HG03108 (cell line): ENCODE results near the gene TTC9B.

Experiments
- ATAC-seq: cut with Tn5 transposase; IDR thresholded peaks from one replicate; pipeline ENCODE4 v1.9.1; 2021; ENCODE audit warnings: moderate library complexity; ENCODE audit not compliant: unreplicated experiment

The TTC9B gene

DNA sequence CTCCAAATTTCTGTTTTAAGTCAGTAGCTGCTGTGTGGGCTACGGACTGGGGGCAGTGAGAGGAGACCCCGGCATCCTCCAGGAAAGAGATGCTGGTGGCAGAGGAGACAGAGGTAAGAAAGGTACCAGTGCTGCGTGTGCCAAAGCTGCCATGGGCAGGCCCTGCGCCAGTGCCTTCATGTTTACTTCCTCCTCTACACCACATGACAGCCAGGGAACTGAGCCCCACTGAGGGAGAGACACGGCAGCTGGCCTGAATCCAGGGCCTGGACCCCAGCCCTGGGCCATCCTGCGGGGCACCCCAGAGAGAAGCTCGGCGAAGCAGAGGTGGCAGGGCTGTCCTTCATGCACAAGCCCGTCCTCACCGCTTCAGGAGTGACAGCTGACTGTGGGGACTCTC lies 31.0 kb upstream of the TTC9B start:
- no peak for ATAC-seq

DNA sequence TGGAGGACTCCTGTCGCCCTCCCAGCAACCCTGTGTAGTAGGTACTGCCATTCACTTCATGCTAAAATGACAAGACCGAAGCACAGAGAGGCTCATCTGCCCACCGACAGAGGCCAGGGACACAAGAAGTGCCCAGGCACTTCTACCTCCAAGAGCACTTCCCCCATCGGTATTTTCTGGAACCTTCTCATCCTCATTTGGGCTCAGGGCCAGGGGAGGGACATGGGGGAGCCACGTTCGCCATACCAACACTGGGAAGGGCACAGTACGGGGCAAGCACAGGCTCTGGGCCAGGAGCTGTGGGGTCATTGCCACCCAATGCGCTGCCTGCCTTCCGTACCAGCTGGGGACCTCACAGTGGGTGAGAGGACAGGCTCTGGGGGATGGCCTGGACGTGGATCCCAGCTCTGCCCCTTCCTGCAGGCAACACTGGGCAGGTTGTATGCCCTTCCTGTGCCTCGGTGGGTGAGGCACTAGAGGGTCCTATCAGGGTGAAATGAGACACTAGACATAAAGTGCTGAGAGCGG lies 29.6 kb upstream of the TTC9B start:
- no peak for ATAC-seq

DNA sequence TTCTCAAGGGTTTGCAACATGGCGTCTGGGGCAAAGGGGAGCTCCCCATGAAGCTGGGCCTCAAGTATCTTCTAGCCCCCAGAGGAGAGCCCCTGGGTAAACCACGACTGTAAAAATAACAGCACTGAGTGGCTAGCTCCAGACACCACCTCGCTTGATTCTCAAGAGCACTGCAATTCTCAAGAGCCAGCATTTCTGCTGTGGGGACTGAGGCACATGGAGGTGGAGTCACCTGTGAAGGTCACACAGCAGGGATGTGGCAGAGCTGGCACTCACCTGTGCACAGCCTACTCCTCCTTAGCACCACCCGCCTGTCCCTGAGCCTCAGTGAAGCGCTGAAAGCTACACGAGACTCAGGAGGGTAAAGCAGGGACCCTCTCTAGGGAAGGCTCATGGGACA lies 29.0 kb upstream of the TTC9B start:
- no peak for ATAC-seq

DNA sequence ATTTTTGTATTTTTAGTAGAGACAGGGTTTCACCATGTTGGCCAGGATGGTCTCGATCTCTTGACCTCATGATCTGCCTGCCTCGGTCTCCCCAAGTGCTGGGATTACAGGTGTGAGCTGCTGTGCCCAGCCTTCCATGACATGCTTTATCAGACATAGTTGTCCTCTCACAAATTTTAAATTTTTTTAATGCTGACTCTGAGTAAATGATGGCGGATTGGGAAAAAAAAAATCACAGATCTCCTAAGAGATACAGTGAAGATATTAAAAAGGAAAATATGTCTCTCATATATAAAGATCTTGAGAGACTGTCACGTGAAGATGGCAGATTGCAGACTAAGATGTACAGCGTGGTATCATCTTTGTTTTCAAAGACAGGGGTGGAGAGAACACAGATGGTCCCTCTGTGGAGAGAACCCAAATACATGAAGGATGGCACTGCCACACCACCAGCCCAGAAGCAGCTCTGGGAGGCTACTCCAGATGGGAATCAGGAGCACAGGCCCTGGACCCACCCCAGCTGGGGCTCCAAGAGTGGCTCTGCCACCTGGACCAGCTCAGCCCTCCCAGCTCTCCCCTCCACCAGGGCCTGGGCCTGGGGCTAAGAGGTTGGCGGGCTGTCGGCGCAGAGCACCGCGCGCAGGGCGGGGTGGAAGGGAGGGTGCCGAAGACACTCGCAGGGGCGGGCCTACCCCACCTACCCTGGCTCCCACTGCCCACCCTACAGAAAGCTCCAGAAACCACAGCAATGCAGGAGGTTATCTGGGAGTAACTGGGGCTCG lies 28.3 kb upstream of the TTC9B start:
- ATAC-seq, result no peak

DNA sequence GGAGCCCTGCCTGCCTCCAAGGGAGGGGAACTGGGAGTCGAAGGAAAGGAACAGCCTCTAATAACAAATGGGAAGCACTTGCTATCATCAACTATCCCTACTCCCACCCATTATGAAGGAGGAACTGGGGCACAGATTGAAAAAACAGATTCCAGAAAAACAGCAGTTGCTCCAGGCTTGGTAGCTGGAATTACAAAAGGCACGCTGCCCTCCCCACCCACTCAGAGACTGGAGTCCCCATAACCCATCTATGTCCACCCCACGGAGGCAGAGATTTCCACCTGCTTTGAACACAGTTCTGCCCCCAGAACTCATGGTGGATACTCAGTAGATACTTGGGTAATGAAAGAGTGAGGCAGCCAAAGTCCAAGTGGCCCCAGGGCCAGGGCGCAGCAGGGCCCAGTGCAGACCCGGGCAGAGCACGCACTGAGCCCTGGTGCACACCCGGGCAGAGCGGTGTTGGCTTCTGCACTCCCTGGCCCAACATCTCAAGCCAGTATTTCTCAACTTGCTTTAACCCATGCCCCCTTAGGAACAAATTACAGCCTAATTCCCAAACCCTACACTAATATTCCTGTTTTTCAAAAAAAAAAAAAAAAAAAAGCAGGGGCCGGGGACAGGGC lies 27.4 kb upstream of the TTC9B start:
- ATAC-seq, result no peak

DNA sequence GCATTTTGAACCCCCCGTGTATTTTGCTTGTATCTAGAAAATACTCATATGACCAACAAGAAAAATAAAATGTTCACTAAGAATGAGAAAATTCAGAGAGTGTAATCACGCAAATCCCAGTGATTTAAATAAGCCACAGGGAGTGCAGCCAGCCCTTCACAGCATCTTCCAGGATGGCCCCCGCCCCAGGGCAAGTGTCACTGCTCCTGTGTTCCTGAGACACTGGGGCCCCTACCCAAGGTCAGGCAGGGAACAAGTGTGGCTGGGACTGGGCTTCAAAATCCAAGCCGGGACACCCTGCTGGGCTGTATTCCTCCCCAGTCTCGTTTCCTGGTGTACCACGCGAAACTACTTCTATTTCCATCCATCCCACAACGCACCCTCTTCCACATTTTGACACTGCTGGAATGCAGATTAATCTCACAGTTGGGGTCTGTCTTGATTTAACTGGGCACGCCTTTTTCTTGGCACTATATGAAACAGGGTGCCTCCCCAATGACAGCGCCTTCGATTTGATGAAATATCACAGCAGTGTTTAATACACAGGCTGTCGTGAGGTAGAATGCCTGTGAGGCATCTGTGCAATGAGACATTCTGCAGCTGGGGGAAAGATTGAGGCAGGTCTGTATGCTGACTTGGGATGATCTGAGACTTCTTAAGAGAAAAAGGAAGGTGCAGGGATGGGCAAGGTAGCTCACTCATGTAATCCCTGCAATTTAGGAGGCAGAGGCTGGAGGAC lies 26.6 kb upstream of the TTC9B start:
- ATAC-seq, result no peak

DNA sequence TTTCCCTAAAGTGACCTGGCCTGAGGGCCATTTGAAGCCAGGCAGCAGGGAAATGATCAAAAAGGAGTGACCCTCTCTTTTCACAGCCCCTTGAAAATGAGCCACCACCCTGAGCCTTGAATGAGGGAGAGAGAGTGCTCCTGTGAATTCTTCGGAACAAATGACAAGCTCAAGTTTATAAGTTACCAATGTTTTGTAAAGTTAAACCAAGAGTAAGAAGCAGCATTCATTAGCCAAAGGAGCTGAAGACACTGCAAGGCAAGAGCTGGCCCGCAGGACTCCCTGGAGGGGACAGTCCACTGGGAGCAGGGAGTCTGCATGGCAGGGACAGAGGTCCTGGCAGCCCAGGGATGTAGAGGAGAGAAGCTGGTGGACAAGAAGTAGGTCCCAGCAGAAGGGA lies 25.0 kb upstream of the TTC9B start:
- ATAC-seq, result no peak

DNA sequence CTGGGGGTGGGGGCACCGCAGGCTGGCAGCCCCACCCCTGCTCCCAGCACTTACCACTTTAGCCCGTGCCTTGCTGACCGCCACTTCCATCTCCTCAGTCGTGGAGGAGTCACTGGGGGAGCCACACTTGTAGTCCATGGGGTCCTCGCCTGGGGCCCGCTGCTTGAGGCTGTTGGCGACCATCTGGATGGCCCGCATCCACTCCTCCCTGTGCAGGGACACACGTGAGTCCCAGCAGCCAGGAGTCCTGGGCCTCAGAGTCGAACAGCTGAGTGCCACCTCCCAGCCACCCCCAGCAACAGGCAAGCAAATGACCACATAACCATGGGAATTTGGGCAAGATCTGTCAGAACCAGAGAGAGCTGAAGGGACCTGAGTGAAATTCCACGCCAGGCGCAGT lies 24.3 kb upstream of the TTC9B start:
- ATAC-seq, result no peak

DNA sequence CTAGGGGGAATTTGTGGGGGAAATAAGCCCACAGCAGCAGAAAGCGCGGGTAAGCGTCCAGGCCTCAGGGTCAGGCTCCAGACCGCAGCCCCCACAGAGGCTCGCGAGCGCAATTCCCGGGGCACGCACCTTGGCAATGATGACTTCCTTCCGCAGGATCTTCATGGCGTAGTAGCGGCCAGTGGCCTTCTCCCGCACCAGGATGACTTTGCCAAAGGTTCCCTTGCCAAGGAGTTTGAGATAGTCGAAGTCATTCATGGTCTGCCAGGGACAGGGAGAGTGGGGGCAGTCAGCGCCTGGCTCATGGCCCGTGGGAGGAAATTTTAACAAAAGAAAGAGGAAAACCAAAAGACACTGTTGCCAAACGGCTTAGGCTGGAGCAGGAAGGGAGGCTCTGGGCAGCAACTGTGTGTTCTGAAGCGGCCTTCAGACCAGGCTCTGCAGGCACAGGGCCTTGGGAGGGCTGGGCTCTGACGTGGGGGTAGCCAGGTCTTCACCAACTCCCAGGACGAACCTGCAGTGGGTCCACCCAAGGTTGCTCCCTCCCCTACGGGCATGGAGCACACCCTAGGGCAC lies 23.7 kb upstream of the TTC9B start:
- ATAC-seq, result no peak

DNA sequence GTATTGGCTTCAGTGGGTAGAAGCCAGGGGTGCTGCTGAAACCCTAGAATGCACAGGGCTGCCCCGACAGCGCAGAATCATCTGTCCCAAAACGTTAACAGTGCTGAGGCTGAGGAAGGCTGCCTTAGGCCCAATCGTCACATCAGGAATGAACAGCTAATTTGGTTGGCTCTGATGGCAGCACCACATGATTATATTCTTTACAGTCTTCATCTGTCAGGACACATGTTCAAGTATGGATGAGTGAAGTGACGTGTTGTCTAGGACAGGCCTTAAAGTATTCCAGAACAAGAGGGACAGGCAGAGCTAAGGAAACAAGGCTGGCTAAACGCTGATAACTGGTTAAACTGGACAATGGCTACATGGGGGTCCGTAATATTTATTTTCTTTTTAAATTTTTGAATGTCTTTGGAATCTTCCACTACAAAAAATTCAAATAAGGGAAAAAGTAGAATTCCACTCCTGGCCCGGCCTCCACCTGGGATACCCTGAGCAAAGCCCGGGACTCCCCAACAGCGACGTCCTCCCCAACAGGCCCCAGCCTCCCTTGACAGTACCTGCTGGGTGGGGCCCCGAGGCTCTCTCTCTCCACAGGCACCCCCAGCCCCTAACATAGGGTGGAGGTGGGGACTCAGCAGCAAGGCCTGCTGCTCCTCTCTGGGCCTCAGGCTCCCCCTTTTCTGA lies 23.1 kb upstream of the TTC9B start:
- no peak for ATAC-seq

DNA sequence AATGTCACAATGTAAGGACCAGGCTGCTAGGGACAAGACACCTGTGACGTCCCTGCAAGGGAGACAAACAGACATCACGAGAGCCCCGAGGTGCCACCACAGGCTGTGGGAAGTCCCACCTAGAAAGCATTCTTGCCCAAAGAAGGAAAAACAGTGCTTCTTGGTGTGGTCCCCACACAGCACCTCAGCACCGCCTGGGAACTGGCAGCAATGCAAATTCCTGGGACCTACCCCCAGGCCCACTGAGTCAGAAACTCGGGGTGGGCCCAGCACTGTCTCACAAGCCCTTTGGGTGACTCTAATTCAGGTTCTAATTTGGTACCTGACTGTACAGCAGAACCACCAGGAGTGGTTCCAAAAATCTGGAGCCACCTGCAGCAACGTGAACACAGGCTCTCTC lies 22.1 kb upstream of the TTC9B start:
- ATAC-seq, result no peak

DNA sequence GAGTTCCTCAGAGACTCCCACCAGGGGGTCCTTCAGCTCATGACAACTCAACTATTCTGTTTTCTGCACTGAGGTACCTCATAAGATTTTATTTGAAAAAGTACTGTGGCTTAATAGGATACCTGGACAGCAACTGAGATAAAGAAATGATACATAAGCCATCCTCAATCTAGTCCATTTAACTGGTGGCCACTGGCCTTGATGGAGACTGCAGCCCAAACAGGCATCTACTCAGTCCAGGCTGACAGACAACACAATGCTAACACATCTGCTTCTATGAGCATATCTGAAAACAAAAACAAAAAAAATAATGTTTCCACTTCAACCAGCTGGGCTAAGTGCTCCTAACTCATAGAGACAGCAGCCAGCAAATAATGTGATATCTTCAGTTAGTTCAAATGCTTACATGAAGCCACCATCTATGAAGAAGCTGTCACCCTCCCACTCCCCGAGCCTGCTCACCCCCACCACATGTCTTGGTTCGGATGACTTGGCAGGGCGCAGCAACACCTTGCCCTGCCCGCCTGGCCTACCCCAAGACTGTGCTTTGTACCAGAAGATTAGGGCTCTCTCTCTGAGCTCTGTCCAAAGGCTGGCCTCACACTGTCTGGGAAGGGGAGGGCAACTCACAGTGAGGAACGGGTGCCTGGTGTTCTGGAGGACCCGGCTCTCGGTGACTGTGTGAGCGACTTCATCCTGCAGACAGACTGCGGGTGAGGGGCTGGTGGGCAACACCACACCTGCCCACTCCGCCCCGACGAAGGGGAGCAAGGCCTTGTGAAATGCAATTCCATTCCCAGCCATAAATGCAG lies 21.4 kb upstream of the TTC9B start:
- ATAC-seq, result no peak

DNA sequence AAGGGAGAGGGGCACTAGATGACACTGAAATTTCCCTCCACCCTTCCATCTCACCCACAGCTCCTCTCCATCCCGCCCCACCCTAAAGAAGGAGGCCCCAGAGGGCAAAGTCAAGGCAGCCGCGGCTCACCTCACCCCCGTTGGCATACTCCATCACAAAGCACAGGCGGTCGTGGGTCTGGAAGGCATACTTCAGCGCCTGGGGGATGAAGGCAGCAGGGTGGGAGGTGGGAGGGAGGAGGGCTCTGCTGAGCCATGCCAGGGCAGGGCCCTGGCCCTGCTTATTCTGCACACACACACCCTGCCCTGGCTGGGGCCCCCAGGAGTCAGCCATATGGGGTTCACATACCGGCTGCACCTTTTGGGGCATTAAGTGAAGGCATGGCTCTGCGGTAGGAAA lies 20.6 kb upstream of the TTC9B start:
- no peak for ATAC-seq

DNA sequence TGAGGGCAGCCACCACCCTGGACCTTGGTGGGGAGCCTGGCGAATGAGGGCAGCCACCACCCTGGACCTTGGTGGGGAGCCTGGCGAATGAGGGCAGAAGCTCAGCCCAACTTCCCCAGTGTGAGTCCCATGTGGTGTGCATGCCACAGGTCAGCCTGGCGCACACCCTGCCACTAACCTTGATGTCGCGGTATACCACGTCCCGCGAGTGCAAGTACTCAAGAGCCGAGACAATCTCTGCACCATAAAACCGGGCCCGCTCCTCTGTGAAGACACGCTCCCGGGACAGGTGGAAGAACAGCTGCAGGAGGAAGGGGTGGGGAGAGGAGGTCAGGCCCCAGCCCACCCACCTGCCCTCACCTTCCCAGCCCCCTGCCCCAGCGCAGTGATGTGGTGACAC lies 19.6 kb upstream of the TTC9B start:
- no peak for ATAC-seq

DNA sequence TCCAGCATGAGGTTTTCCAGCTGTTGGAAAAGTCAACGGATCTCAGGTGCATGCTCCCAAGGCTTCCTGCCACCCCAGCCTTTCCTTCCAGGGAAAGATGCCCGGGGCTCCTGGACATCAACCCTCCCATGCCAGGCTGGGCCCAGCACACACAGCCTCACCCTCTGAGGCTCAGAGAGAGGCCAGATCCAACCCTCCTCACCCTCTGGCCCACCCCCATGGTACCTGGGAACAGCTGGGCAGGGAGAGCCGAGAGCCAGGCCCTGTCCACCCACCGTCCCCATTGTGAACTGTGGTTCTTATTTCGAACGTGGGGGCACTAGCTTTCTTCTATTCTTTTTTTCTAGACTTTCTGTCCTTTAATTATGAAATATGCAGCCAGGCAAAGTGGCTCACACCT lies 18.2 kb upstream of the TTC9B start:
- no peak for ATAC-seq

DNA sequence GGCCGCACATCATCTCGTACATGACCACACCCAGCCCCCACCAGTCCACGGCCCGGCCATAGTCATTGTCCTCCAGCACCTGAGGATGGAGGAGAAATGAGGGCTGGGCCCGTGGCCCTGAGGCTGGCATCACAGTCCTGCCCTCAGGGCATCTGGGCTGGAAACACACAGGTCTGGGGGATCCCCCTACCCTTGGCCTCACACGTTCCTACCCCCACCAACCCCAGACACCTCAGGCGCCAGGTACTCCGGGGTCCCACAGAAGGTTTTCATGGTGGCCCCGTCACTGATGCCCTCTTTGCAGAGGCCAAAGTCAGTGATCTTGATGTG lies 17.8 kb upstream of the TTC9B start:
- ATAC-seq, result no peak

DNA sequence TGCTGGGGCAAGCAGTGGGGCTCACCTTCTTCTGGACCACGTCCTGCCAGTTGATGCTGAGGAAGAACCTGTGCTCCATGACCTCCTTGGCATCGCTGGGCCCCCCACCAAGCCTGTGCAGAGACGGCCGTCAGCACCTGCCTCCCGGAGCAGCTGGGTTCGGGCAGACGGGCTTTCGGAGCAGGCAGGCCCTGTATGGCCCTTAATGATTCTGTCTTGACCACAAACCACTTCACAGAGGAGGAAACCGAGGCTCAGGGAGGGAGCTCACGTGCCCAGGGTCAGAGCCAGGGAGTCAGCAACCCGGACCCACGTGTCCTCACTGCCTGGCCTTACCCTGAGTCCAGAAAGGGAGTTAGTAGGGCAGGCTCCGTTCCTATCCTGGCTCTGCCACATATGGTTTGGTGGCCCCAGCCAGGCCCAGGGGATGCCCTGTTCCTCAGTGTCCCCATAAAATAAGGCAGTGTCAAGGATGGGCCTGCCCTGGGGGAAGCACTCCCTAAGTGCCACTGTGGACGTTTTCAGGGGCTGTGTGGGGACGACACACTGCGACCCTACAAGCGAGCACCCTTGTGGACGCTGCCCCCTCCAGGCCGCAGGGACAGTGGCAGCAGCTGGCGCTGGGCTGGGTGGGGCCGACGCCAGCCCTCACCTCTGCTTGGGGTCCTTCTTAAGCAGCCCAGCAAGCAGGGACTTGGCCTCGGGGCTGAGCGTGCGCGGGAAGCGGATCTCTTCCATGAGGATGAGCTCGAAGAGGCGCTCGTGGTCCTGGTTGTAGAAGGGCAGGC lies 17.2 kb upstream of the TTC9B start:
- no peak for ATAC-seq

DNA sequence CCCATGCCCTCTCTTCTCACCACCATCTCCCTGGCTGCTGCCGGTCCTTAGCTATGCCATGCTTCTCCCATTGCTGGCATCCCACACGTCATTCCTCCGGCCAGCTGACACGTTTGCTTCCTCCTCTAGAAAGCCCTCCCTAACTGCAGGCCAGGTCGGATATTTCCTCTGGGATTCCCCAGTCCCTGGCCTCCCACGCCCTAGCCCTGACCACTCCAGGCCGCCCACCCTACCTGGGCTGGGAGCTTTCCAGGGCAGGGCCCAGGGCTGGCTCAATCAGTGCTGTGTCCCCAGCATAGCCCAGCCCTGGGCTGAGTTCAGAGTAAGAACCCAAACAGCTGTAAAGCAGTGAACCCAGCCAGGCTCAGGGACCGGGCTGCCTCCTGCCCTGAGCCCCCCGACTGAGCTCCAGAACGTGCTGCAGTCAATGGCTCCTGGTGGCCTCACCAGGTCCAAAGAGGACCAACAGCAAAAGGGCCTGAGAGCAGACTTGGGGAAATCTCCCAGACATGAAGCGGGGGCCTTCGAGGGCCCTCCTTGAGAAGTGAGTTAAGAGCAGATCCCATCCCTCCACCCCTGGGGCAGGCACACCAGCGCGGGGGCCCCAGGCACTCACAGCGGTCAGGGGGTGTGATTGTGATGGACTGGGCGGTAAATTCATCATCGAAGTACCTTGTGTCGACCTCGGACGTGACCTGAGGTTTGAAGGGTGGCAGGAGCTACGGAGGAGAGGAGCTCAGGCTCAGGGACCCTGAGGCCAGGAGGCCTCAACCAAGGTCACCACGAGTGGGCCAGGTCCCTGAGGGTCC lies 16.4 kb upstream of the TTC9B start:
- no peak for ATAC-seq
